CD4-positive, alpha-beta memory T cell (primary cell): ENCODE measurements around the gene PXMP2. TPM values are rescaled to one million over a fixed set of nuclear protein-coding genes. Genes with fewer than 3 reads are reported as not detected.

Experiments used
- CTCF ChIA-PET: fragments of 350-600 bp; sonication (Branson Sonifier 250); formaldehyde crosslinking; loops from one replicate; lab custom pipeline; 2021; ENCODE audit warnings: inconsistent platforms; ENCODE audit not compliant: partially characterized antibody; lab: Charles Lee
- POLR2A ChIA-PET: fragments of 350-600 bp; sonication (Branson Sonifier 250); formaldehyde crosslinking; loops from one replicate; lab custom pipeline; 2021; ENCODE audit not compliant: partially characterized antibody; lab: Charles Lee
- DNase-seq, 5 donors: peaks; one replicate each; pipeline versions ENCODE4 v3.0.0 to v3.0.0-alpha.2; 2020 to 2022; ENCODE audit warnings: mixed read lengths in 1 of 5
- H3K27ac ChIP-seq: one replicate; pipeline ENCODE4 v1.7.0; 2013; ENCODE audit warnings: low read depth, low read length
- H3K27me3 ChIP-seq: 2 replicates; pipeline ENCODE4 v1.7.0; 2013; ENCODE audit warnings: mild to moderate bottlenecking, low read length, moderate library complexity; ENCODE audit not compliant: insufficient read depth
- H3K36me3 ChIP-seq: 2 replicates; pipeline ENCODE4 v1.7.0; 2013; ENCODE audit warnings: mild to moderate bottlenecking, low read length, moderate library complexity; ENCODE audit not compliant: insufficient read depth
- H3K4me1 ChIP-seq: 2 replicates; pipeline ENCODE4 v1.7.0; 2013; ENCODE audit warnings: mild to moderate bottlenecking, low read length, moderate library complexity; ENCODE audit not compliant: insufficient read depth
- H3K4me3 ChIP-seq, 2 donors: one replicate each; pipeline ENCODE4 v1.7.0; 2013; ENCODE audit warnings: low read length in 2 of 2, mild to moderate bottlenecking in 1 of 2
- H3K9me3 ChIP-seq, 2 donors: one replicate each; pipeline ENCODE4 v1.7.0; 2013; ENCODE audit warnings: low read length in 2 of 2, control low read depth in 1 of 2; ENCODE audit not compliant: control insufficient read depth in 1 of 2
- H3K27ac Mint-ChIP-seq, 7 donors: one replicate each; pipeline ENCODE4 v1.8.0; 2020 to 2021; ENCODE audit warnings: mixed read lengths in 7 of 7, mild to moderate bottlenecking in 6 of 7, inconsistent platforms in 3 of 7, moderate library complexity in 3 of 7
- H3K27me3 Mint-ChIP-seq, 2 donors: one replicate each; pipeline ENCODE4 v1.8.0; 2020 to 2021; ENCODE audit warnings: mixed read lengths in 2 of 2
- H3K36me3 Mint-ChIP-seq, 2 donors: one replicate each; pipeline ENCODE4 v1.8.0; 2020 to 2021; ENCODE audit warnings: mixed read lengths in 2 of 2, inconsistent platforms in 1 of 2, mild to moderate bottlenecking in 1 of 2
- H3K4me1 Mint-ChIP-seq, 4 donors: one replicate each; pipeline ENCODE4 v1.8.0; 2020 to 2021; ENCODE audit warnings: mixed read lengths in 4 of 4, mild to moderate bottlenecking in 1 of 4
- H3K4me3 Mint-ChIP-seq, 8 donors: one replicate each; pipeline ENCODE4 v1.8.0; 2020 to 2021; ENCODE audit warnings: mixed read lengths in 8 of 8, mild to moderate bottlenecking in 7 of 8, moderate library complexity in 6 of 8, inconsistent platforms in 3 of 8
- H3K9me3 Mint-ChIP-seq, 8 donors: one replicate each; pipeline ENCODE4 v1.8.0; 2020 to 2021; ENCODE audit warnings: mixed read lengths in 8 of 8, mild to moderate bottlenecking in 5 of 8, inconsistent platforms in 3 of 8, moderate library complexity in 1 of 8
- intact Hi-C: fragments of 100-400 bp; cut with micrococcal nuclease; formaldehyde crosslinking; loops from one replicate; pipeline ENCODE4 v1.15.1; 2023
- polyA plus RNA-seq, 2 donors: library from polyadenylated mRNA; unstranded; fragments of 300-500 nt; fragmentation: Illumina TruSeq; gene quantifications; one replicate each; pipeline ENCODE4 v1.2.3, GENCODE V29; 2021
- total RNA-seq, 2 experiments: library from RNA; stranded (reverse); gene quantifications; one replicate each; pipeline ENCODE4 v1.2.3, GENCODE V29; 2021

PXMP2 gene
- total and polyA plus RNA-seq, 4 experiments from 2014 or later: 4.2 to 23.9 (median 10.0) TPM

DNA sequence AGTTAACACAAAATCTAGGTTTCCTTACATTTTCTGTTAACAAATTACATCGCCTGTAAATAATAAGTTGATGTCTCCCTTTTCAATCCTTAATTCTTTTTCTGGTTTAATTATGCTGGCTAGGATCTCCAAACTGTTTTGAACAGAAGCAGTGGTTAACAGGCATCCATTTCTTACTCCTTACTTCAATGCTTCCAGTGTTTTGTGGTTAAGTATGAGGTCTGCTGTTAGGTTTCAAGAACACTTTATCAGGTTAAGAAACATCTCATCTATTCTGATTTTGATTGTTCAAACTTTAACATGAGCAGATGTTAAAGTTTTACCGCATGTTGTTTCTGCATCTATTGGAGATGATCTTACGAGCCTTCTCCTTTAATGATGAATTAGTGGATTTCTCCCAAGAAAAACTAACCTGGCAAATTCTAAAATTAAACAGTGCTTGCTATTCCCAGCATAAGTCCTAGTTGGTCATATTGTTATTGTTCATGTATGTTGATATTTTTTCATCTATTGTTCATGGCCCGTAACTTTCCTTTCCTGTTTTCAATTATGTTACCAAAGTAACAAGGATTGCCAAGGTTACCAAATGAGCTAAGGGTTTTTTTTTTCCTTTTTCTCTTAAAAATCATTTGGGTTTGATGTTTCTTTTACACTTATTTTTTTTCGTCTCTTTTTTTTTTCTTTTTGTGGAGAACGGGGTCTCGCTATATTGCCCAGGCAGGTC, 33.7 kb upstream of the PXMP2 start:
- H3K27ac Mint-ChIP-seq: peak overlapping the region in 1 of 7 donors; percentile 13
- Histone ChIP-seq H3K27me3 (no peaks in the 10 kb centered on the region), H3K36me3 (peaks cover 43% of the 10 kb centered on the region), H3K9me3 (no peaks in the 10 kb centered on the region), H3K4me1 (no peaks in the 10 kb centered on the region), H3K27ac (no peak overlapping the region), H3K4me3 (no peak overlapping the region)
- no peaks in the 10 kb centered on the region for H3K4me1 Mint-ChIP-seq
- peaks cover 0 to 1% (median 0%) of the 10 kb centered on the region in 8 donors for H3K9me3 Mint-ChIP-seq
- H3K27me3 Mint-ChIP-seq: no peaks in the 10 kb centered on the region
- peaks cover 48 to 67% of the 10 kb centered on the region in 2 donors for H3K36me3 Mint-ChIP-seq
- intact Hi-C loops: no loop called here
- ChIA-PET CTCF (no interaction called here), POLR2A (no interaction called here)
- DNase-seq: no peak
- H3K4me3 Mint-ChIP-seq: no peak overlapping the region

DNA sequence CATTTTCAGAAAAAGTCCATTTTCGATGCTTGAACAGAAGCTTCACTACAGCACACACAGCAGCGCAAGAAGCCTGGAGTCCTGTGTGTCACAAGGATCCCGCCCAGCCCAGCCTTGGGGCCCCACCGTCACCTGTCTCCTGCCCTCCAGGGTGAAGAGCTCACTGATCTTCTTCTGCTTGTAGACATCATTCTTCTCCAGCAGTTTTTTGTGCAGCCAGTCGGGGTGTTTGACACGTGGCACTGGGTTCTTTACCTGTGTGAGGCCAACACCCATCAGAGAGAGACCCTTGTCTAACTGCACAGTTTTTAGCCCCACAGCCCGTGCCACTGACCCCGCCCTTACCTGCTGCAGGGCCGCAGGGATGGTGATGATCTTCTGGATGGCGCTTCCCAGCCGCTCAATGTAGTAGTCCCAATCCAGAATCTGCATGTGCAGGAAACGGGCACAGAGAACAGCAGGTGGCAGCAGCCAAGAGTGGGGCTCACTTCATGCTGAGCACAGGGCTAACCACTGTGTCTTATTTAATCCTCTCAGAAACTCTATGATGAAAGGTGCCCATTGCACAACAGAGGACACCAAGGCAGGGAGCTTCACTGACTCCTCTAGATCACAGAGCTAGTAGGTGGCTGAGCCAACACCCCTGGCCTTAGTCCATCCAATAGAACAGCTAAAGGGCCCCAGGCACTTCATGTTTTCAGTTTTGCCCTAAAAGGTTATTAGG, 30.2 kb upstream of the PXMP2 start:
- Histone ChIP-seq H3K4me1 (no peaks in the 10 kb centered on the region), H3K36me3 (peaks cover 56% of the 10 kb centered on the region)

DNA sequence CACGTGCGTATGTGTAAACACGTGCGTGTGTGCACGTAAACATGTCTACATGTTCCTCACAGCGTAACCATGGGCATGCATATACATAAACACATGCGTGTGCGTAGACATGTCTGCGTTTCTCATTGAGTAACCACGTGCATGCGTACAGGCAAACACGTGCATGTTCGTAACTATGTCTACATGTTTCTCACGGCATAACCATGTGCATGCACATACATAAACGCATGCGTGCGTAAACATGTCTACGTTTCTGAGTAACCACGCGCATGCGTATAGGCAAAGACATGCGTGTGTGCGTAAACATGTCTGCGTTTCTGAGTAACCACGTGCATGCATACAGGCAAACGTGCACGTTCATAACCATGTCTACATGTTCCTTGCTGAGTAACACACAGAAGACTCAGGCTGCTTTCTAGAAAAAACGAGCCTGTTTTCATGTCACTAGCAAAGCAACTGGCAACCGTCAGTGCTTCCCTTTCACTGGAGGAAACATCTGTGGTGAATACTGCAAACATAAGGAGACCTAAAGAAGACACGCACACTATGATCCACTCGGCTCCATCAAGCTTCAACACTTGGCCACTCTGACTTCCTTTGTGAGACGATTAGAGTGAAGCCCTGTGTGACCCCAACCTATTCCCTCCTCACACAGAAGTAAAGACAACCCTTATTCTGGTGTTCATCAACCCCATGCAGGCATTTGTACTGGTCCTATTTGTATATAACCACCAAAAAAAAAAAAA, 29.1 kb upstream of the PXMP2 start:
- no peak overlapping the region for H3K4me3 Mint-ChIP-seq
- peaks cover 56% of the 10 kb centered on the region for H3K36me3 ChIP-seq
- POLR2A ChIA-PET: no interaction called here

More for the DNA sequence above, 30.2 kb upstream of the PXMP2 start:
- Histone ChIP-seq H3K27ac (no peak overlapping the region), H3K27me3 (no peaks in the 10 kb centered on the region), H3K4me3 (no peak overlapping the region), H3K9me3 (no peaks in the 10 kb centered on the region)
- Mint-ChIP-seq H3K27me3 (no peaks in the 10 kb centered on the region), H3K27ac (no peak overlapping the region), H3K4me3 (no peak overlapping the region), H3K4me1 (no peaks in the 10 kb centered on the region), H3K36me3 (peaks cover 63 to 78% of the 10 kb centered on the region in 2 donors), H3K9me3 (no peaks in the 10 kb centered on the region)
- intact Hi-C loops: no loop called here
- CTCF ChIA-PET: no interaction called here
- POLR2A ChIA-PET: no interaction called here
- DNase-seq: no peak

DNA sequence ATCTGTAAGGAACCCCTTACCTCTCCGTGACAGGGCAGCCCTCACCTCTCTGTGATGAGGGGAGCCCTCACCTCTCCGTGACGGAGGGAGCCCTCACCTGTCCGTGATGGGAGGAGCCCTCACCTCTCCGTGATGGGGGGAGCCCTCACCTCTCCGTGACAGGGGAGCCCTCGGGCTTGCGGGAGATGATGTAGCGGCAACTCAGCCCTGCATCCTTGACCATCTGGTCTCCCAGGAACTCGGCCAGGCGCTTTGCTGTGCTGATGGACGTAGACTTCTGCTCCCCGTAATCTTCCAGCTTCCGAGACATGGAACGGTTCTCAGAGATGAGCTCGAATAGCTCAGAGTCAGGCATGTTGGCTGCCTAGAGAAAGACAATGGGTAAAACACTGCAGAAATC, 28.2 kb upstream of the PXMP2 start:
- Mint-ChIP-seq H3K27me3 (no peaks in the 10 kb centered on the region), H3K4me1 (peaks cover 0 to 5% (median 3%) of the 10 kb centered on the region in 4 donors), H3K27ac (no peak overlapping the region), H3K4me3 (no peak overlapping the region), H3K36me3 (peaks cover 57 to 76% of the 10 kb centered on the region in 2 donors), H3K9me3 (no peaks in the 10 kb centered on the region)
- ChIA-PET POLR2A (no interaction called here), CTCF (interaction anchor here (0.6 kb wide), 2 partner anchors 34 to 245 kb away, joined by 3 read pairs; no protein-coding TSS in a partner anchor)
- Histone ChIP-seq H3K9me3 (no peaks in the 10 kb centered on the region), H3K27me3 (no peaks in the 10 kb centered on the region), H3K27ac (no peak overlapping the region), H3K36me3 (peaks cover 52% of the 10 kb centered on the region), H3K4me1 (no peaks in the 10 kb centered on the region), H3K4me3 (no peak overlapping the region)
- intact Hi-C loops: no loop called here
- DNase-seq: no peak

More for the DNA sequence above, 29.1 kb upstream of the PXMP2 start:
- CTCF ChIA-PET: interaction anchor here (0.6 kb wide), 1 partner anchor 35 kb away, joined by 3 read pairs; no protein-coding TSS in a partner anchor
- Histone ChIP-seq H3K4me3 (no peak overlapping the region), H3K27me3 (no peaks in the 10 kb centered on the region), H3K9me3 (no peaks in the 10 kb centered on the region), H3K4me1 (no peaks in the 10 kb centered on the region), H3K27ac (no peak overlapping the region)
- H3K4me1 Mint-ChIP-seq: peaks cover 0 to 5% (median 3%) of the 10 kb centered on the region in 4 donors
- peaks cover 64 to 80% of the 10 kb centered on the region in 2 donors for H3K36me3 Mint-ChIP-seq
- intact Hi-C loops: no loop called here
- DNase-seq: no peak
- H3K27ac Mint-ChIP-seq: no peak overlapping the region
- no peaks in the 10 kb centered on the region for H3K9me3 Mint-ChIP-seq
- H3K27me3 Mint-ChIP-seq: no peaks in the 10 kb centered on the region

DNA sequence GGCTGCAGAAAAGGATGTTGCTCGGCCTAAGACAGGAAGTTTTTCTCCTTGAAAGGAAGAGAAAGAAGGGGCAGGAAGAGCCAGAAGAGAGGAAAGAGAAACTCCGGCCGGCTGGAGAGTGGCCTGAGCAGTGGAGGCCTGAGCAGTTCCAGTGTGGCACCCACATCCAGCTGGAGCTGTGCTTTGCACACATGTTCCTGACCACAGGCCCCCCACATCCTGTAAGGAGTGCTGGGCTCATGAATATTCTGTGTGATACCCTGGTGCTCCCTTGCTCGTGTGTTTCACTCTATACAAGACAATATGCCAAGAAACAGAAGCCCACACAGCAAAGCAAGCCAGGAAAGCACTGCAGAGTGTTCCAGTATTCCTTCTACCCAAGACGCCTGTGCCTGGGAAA, 27.3 kb upstream of the PXMP2 start:
- Histone ChIP-seq H3K4me3 (no peak overlapping the region), H3K27ac (no peak overlapping the region), H3K27me3 (no peaks in the 10 kb centered on the region), H3K9me3 (no peaks in the 10 kb centered on the region), H3K36me3 (peaks cover 55% of the 10 kb centered on the region), H3K4me1 (no peaks in the 10 kb centered on the region)
- no peak overlapping the region for H3K27ac Mint-ChIP-seq
- H3K4me3 Mint-ChIP-seq: peak overlapping the region in 1 of 8 donors; percentile 31
- H3K36me3 Mint-ChIP-seq: peaks cover 52 to 79% of the 10 kb centered on the region in 2 donors
- H3K4me1 Mint-ChIP-seq: peaks cover 0 to 5% (median 3%) of the 10 kb centered on the region in 4 donors
- ChIA-PET CTCF (no interaction called here), POLR2A (no interaction called here)
- H3K9me3 Mint-ChIP-seq: no peaks in the 10 kb centered on the region
- no peak for DNase-seq
- intact Hi-C loops: no loop called here
- no peaks in the 10 kb centered on the region for H3K27me3 Mint-ChIP-seq

DNA sequence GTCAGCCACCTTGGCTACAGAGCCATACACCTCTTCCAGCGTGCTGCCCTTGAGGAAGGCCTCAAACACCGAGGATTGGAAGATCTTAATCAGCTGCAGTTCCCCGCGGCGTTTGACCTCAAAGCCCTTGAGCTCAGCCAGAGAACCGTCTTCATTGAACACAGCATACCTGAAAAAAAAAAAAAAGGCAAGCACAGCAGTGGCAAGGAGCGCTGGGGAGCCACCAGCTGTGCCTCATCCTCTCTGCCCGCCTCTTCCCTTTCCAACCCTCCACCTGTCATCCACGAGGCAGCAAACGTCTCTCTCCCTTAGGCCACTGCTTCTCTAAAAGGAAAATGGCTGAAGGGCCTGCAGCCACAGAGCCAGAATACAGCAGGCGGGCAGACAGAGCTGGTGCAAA, 26.4 kb upstream of the PXMP2 start:
- Mint-ChIP-seq H3K4me3 (no peak overlapping the region), H3K4me1 (peaks cover 0 to 5% (median 3%) of the 10 kb centered on the region in 4 donors), H3K36me3 (peaks cover 61 to 85% of the 10 kb centered on the region in 2 donors), H3K9me3 (no peaks in the 10 kb centered on the region), H3K27me3 (no peaks in the 10 kb centered on the region), H3K27ac (no peak overlapping the region)
- Histone ChIP-seq H3K36me3 (peaks cover 58% of the 10 kb centered on the region), H3K4me3 (no peak overlapping the region), H3K9me3 (no peaks in the 10 kb centered on the region), H3K27ac (no peak overlapping the region), H3K27me3 (no peaks in the 10 kb centered on the region), H3K4me1 (no peaks in the 10 kb centered on the region)
- intact Hi-C loops: no loop called here
- POLR2A ChIA-PET: no interaction called here
- CTCF ChIA-PET: no interaction called here
- no peak for DNase-seq

DNA sequence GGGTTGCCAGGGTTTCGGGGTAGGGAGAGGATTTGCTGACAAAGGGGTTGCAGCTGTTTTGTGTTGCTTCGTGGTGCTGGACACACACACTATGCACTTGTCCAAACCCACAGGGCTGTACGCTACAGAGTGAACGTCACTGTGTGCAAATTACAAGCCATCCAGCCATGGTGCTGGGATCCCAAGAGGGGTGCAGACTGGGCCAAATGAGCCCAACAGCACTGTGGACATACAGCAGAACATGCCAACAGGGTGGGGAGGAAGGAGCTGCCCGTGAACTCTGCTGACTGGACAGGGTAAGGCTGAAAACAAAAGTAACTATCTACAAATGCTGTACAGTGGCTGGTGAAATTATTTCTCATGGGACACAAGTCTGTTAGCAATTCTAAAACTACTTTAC, 25.4 kb upstream of the PXMP2 start:
- peaks cover 0 to 5% (median 3%) of the 10 kb centered on the region in 4 donors for H3K4me1 Mint-ChIP-seq
- no peaks in the 10 kb centered on the region for H3K27me3 Mint-ChIP-seq
- Histone ChIP-seq H3K4me3 (no peak overlapping the region), H3K4me1 (no peaks in the 10 kb centered on the region), H3K9me3 (no peaks in the 10 kb centered on the region), H3K27ac (no peak overlapping the region), H3K36me3 (peaks cover 62% of the 10 kb centered on the region), H3K27me3 (no peaks in the 10 kb centered on the region)
- peak overlapping the region in 1 of 7 donors; percentile 36 for H3K27ac Mint-ChIP-seq
- ChIA-PET POLR2A (no interaction called here), CTCF (no interaction called here)
- H3K4me3 Mint-ChIP-seq: no peak overlapping the region
- peaks cover 63 to 89% of the 10 kb centered on the region in 2 donors for H3K36me3 Mint-ChIP-seq
- intact Hi-C loops: no loop called here
- H3K9me3 Mint-ChIP-seq: no peaks in the 10 kb centered on the region
- DNase-seq: no peak
